ENCODE measurements around the gene EGLN3.
"Not testable (repeated sequence)": the region's sequence is repeated elsewhere in the genome, so short reads cannot be mapped to it uniquely, and the experiment has no call there.

The EGLN3 gene

DNA sequence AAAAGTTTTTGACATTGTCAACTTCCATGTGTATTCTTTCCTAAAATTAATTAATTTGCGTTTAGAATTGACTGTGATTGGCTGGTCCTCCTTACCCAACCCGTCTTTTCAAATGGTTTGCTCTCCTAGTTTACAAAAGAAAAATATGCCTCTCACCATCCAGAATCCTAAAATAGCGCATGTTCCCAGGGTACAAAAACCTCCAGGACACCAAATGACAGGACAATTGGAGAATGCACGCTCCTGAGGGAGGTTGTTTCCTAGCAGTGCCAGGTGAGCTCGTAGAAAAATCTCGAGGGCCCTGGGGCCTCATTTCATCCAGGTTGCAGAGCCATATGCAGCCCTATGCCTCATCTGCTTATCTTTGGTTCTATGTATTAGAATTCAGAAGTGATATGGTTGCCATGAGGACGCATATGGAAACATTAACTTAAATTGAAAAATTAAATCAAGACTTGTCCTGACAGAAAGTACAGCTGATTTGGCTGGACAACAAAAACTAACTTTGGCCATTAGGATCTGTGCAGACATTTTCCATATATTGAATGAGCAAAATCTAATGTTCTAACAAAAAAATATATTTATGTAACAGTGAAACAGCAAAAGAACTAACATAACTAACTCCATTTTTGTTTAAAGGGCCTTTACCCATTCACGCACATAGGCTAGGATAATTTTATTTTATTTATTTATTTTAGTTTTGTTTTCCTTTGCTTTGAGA, 28.2 kb upstream of the EGLN3 start:
- in situ Hi-C loops (cut with HindIII; ENCODE audit: low pct_unique_long_range_greater_than_20kb, low sequenced_read_pairs) = no loop called here
- no peak for TF ChIP-seq JUND (IDR thresholded peaks at IDR 0.05; ENCODE audit: low read depth)
- no peak for DNase-seq (ENCODE audit: low read depth in 1 of 2, low spot score in 1 of 2)

GRCh38 chr14:33972583-33973081, 21.8 kb upstream of the EGLN3 start:
- TF ChIP-seq JUND (IDR thresholded peaks at IDR 0.05; ENCODE audit: low read depth) = no peak
- DNase-seq (ENCODE audit: low read depth in 1 of 2, low spot score in 1 of 2) = no peak
- in situ Hi-C loops (cut with HindIII; ENCODE audit: low pct_unique_long_range_greater_than_20kb, low sequenced_read_pairs) = no loop called here

DNA sequence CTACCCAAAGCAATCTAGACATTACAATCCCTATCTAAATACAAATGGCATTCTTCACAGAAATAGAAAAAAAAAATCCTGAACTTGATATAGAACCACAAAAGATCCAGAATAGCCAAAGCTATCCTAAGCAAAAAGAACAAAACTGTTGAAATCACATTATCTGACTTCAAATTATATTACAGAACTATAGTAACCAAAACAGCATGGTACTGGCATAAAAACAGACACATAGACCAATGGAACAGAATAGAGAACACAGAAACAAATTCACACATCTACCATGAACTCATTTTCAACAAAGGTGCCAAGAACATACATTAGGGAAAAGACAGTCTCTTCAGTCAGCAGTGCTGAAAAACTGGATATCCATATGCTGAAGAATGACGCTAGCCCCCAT, 19.0 kb upstream of the EGLN3 start:
- DNase-seq (ENCODE audit: low read depth in 1 of 2, low spot score in 1 of 2); in situ Hi-C loops (cut with HindIII; ENCODE audit: low pct_unique_long_range_greater_than_20kb, low sequenced_read_pairs): not testable (repeated sequence)

- in situ Hi-C loops (cut with HindIII; ENCODE audit: low pct_unique_long_range_greater_than_20kb, low sequenced_read_pairs) = no loop called here
- no peak for TF ChIP-seq JUND (IDR thresholded peaks at IDR 0.05; ENCODE audit: low read depth)
- no peak for DNase-seq (ENCODE audit: low read depth in 1 of 2, low spot score in 1 of 2)
Measured at GRCh38 chr14:33968722-33969121, 17.8 kb upstream of the EGLN3 start.

GRCh38 chr14:33967138-33967537, 16.3 kb upstream of the EGLN3 start:
- DNase-seq (ENCODE audit: low read depth in 1 of 2, low spot score in 1 of 2) = no peak
- no peak for TF ChIP-seq JUND (IDR thresholded peaks at IDR 0.05; ENCODE audit: low read depth)
- in situ Hi-C loops (cut with HindIII; ENCODE audit: low pct_unique_long_range_greater_than_20kb, low sequenced_read_pairs) = no loop called here

GRCh38 chr14:33966276-33966675, 15.4 kb upstream of the EGLN3 start:
- no peak for TF ChIP-seq JUND (IDR thresholded peaks at IDR 0.05; ENCODE audit: low read depth)
- no peak for DNase-seq (ENCODE audit: low read depth in 1 of 2, low spot score in 1 of 2)
- in situ Hi-C loops (cut with HindIII; ENCODE audit: low pct_unique_long_range_greater_than_20kb, low sequenced_read_pairs) = no loop called here

GRCh38 chr14:33964599-33965317, 13.9 kb upstream of the EGLN3 start:
- TF ChIP-seq JUND (IDR thresholded peaks at IDR 0.05; ENCODE audit: low read depth) = no peak
- DNase-seq (ENCODE audit: low read depth in 1 of 2, low spot score in 1 of 2) = peak in 1 of 2 experiments; percentile 58
- in situ Hi-C loops (cut with HindIII; ENCODE audit: low pct_unique_long_range_greater_than_20kb, low sequenced_read_pairs) = no loop called here

DNA sequence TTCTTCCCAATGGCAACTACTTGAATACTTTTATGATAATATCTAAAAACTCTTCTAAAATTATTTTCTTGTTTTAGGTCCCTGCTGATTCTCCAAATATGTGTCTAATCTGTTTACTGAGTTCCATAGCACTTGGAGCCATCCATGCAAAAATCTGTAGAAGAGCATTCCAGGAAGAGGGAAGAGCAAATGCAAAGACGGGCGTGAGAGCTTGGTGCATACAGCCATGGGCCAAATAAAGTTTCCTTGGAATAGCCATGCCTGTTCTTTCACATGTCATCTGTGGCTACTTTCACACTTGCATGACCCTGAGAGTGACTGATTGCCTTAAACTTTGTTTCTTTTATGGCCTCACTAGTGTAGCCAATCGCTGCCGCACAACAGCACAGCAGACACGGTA, 13.0 kb upstream of the EGLN3 start:
- in situ Hi-C loops (cut with HindIII; ENCODE audit: low pct_unique_long_range_greater_than_20kb, low sequenced_read_pairs) = no loop called here
- no peak for DNase-seq (ENCODE audit: low read depth in 1 of 2, low spot score in 1 of 2)
- no peak for TF ChIP-seq JUND (IDR thresholded peaks at IDR 0.05; ENCODE audit: low read depth)

GRCh38 chr14:33962466-33962865, 11.6 kb upstream of the EGLN3 start:
- DNase-seq (ENCODE audit: low read depth in 1 of 2, low spot score in 1 of 2); in situ Hi-C loops (cut with HindIII; ENCODE audit: low pct_unique_long_range_greater_than_20kb, low sequenced_read_pairs): not testable (repeated sequence)

GRCh38 chr14:33962016-33962415, 11.1 kb upstream of the EGLN3 start:
- no peak for TF ChIP-seq JUND (IDR thresholded peaks at IDR 0.05; ENCODE audit: low read depth)
- in situ Hi-C loops (cut with HindIII; ENCODE audit: low pct_unique_long_range_greater_than_20kb, low sequenced_read_pairs) = no loop called here
- no peak for DNase-seq (ENCODE audit: low read depth in 1 of 2, low spot score in 1 of 2)

DNA sequence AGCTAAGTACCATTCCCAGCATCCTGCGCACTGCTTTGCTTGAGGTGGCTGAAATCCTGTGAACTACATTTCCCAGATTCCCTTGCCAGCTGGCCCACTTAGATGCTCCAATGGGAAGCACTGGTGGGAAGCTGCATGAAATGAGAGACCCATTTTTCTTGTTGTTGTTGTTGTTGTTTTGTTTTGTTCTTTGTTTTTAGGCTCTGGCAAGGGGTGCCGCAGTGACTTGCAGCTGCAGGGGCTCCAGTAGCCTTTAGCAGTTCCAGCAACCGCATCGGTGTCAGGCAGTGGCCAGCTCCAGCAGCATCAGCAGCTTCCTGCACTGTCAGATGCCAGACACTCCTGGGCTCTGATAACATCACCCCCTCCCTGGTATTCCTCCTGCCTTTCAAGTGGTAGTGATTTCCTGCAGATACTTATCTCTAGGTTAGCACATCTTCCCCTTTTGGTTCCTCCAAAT, 8.8 kb upstream of the EGLN3 start:
- in situ Hi-C loops (cut with HindIII; ENCODE audit: low pct_unique_long_range_greater_than_20kb, low sequenced_read_pairs) = no loop called here
- no peak for TF ChIP-seq JUND (IDR thresholded peaks at IDR 0.05; ENCODE audit: low read depth)
- DNase-seq (ENCODE audit: low read depth in 1 of 2, low spot score in 1 of 2) = no peak

DNA sequence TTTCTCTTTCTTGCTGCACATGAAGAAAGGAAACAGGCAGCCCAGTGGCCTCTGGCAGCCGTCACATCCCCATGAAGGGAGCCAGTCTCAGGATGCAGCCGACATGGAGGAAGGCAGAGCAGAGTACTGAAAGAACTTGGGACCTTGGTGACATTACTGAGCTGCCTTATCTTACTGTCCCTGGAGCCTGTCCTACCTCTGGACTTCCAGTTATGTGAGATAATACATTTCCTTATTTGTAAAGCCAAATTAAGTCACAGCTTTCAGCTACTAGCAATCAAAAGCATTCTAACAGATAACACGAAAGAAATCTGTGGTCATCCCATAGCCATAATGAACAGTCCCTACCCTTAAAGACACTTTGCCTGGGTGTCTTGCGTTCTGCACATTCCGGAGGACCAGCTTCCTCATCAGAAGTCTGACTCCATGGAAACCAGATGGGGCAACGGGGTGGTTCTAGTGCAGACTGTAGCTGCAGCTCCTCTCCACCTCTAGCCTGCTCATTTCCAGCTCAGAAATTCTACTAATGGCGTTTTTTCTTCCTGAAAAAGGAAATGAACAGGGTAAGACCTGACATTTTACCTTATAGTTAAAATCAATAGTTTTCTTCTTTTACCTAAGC, 7.8 kb upstream of the EGLN3 start:
- in situ Hi-C loops (cut with HindIII; ENCODE audit: low pct_unique_long_range_greater_than_20kb, low sequenced_read_pairs) = no loop called here
- no peak for TF ChIP-seq JUND (IDR thresholded peaks at IDR 0.05; ENCODE audit: low read depth)
- no peak for DNase-seq (ENCODE audit: low read depth in 1 of 2, low spot score in 1 of 2)

GRCh38 chr14:33957993-33958392, 7.1 kb upstream of the EGLN3 start:
- in situ Hi-C loops (cut with HindIII; ENCODE audit: low pct_unique_long_range_greater_than_20kb, low sequenced_read_pairs) = no loop called here
- TF ChIP-seq JUND (IDR thresholded peaks at IDR 0.05; ENCODE audit: low read depth) = no peak
- no peak for DNase-seq (ENCODE audit: low read depth in 1 of 2, low spot score in 1 of 2)
